SU-DHL-6 (cell line): ENCODE data around the gene HAVCR1.

ENCODE experiments used
- H2AFZ ChIP-seq: fragments of 200-600 bp; sonication (generic); 2 replicates; pipeline ENCODE4 v1.6.1; 2014; ENCODE audit warnings: low read depth, mild to moderate bottlenecking, moderate library complexity, mixed read lengths, antibody characterized with exemption, low read length; ENCODE audit not compliant: severe bottlenecking
- H3F3A ChIP-seq: fragments of 200-600 bp; shearing (Covaris generic); 2 replicates; pipeline ENCODE4 v1.6.0; 2016; ENCODE audit warnings: antibody characterized with exemption, mild to moderate bottlenecking; ENCODE audit not compliant: insufficient read depth
- H3K27ac ChIP-seq: fragments of 200-600 bp; sonication (generic); 2 replicates; pipeline ENCODE4 v1.5.1; 2016; ENCODE audit warnings: low read depth, mild to moderate bottlenecking, low read length, moderate library complexity, mixed read lengths
- H3K27me3 ChIP-seq: fragments of 200-600 bp; sonication (generic), shearing (Covaris generic); 2 replicates; pipeline ENCODE4 v1.6.0; 2014; ENCODE audit warnings: mild to moderate bottlenecking, low read length
- H3K36me3 ChIP-seq: fragments of 200-600 bp; sonication (generic); 2 replicates; pipeline ENCODE4 v1.6.1; 2014; ENCODE audit warnings: mild to moderate bottlenecking, low read length, mixed read lengths
- H3K4me2 ChIP-seq: fragments of 300-600, 200-600 bp; shearing (Covaris generic), sonication (generic); 2 replicates; pipeline ENCODE4 v1.6.0; 2014; ENCODE audit warnings: low read length, low read depth, mild to moderate bottlenecking; ENCODE audit not compliant: poor library complexity, severe bottlenecking
- H3K4me3 ChIP-seq: fragments of 200-600 bp; sonication (generic); 2 replicates; pipeline ENCODE4 v1.5.1; 2014; ENCODE audit warnings: antibody characterized with exemption, low read length, mild to moderate bottlenecking, mixed read lengths; ENCODE audit not compliant: insufficient read depth, poor library complexity, severe bottlenecking
- H3K79me2 ChIP-seq: fragments of 200-600 bp; sonication (generic); 2 replicates; pipeline ENCODE4 v1.6.1; 2014; ENCODE audit warnings: mild to moderate bottlenecking, low read length, moderate library complexity; ENCODE audit not compliant: insufficient read depth
- H3K9ac ChIP-seq: fragments of 200-600 bp; sonication (generic); 2 replicates; pipeline ENCODE4 v1.7.0; 2014; ENCODE audit warnings: mild to moderate bottlenecking, low read length
- H3K9me2 ChIP-seq: fragments of 200-600 bp; sonication (generic); replicated peaks from 2 replicates; pipeline ENCODE4 v1.6.1; 2014; ENCODE audit warnings: low read length; ENCODE audit not compliant: insufficient read depth
- H3K9me3 ChIP-seq: fragments of 200-600 bp; sonication (generic); 2 replicates; pipeline ENCODE4 v1.6.1; 2014; ENCODE audit warnings: low read length, mixed read lengths; ENCODE audit not compliant: insufficient read depth
- H4K20me1 ChIP-seq: fragments of 200-600 bp; sonication (generic); 2 replicates; pipeline ENCODE4 v1.6.1; 2014; ENCODE audit warnings: low read depth, mild to moderate bottlenecking, antibody characterized with exemption, low read length, moderate library complexity, mixed read lengths
- EZH2phosphoT487 ChIP-seq: fragments of 200-600 bp; sonication (generic), shearing (Covaris generic); conservative IDR thresholded peaks from 2 replicates; pipeline ENCODE4 v1.6.1; 2018; ENCODE audit warnings: mild to moderate bottlenecking, antibody characterized with exemption, low read length, moderate library complexity, mixed read lengths
- TF ChIP-seq, protein P1 (sequence below): fragments of 200-600 bp; sonication (generic); IDR thresholded peaks from one replicate; pipeline ENCODE4 v1.5.1; 2017; ENCODE audit warnings: antibody characterized with exemption, mild to moderate bottlenecking, low read length, moderate library complexity; ENCODE audit not compliant: insufficient read depth, poor library complexity, severe bottlenecking

The HAVCR1 gene

DNA sequence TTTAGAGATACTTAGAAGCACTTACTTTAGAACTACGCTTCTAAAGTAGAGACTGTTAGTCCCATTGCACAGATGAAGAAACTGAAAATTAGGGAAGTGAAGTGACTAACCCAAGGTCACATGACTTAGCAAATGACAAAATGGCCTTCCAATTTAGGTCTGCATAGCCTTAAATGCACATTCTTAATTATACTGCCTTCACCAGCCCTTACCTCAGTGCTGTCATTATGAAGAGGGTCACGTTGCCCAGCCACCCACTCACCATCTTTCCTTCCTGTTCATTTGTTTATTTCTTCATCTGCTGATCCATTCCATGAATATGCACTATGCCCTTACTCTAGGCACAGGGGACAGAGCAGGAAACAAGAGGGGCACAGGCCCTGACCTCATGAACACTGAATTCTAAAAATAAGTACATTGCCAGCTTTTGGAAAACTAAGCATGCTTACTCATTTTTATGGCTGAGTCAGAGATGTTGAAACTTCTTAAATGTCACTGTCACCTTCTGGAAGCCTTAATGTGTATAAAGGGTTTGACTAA, 41.3 kb upstream of the HAVCR1 start:
- Histone ChIP-seq H3K36me3 (no peaks in the 10 kb centered on the region), H3K79me2 (no peaks in the 10 kb centered on the region), H3K9me2 (no peaks in the 10 kb centered on the region), H2AFZ (no peak overlapping the region), H3F3A (no peaks in the 10 kb centered on the region), H3K4me3 (no peak overlapping the region), H3K27me3 (no peaks in the 10 kb centered on the region), H3K9ac (no peak overlapping the region), H3K27ac (no peak overlapping the region), H3K9me3 (no peaks in the 10 kb centered on the region), H4K20me1 (no peaks in the 10 kb centered on the region), H3K4me2 (no peak overlapping the region)
- TF ChIP-seq EZH2phosphoT487, result no peak
- TF ChIP-seq, protein P1, sequence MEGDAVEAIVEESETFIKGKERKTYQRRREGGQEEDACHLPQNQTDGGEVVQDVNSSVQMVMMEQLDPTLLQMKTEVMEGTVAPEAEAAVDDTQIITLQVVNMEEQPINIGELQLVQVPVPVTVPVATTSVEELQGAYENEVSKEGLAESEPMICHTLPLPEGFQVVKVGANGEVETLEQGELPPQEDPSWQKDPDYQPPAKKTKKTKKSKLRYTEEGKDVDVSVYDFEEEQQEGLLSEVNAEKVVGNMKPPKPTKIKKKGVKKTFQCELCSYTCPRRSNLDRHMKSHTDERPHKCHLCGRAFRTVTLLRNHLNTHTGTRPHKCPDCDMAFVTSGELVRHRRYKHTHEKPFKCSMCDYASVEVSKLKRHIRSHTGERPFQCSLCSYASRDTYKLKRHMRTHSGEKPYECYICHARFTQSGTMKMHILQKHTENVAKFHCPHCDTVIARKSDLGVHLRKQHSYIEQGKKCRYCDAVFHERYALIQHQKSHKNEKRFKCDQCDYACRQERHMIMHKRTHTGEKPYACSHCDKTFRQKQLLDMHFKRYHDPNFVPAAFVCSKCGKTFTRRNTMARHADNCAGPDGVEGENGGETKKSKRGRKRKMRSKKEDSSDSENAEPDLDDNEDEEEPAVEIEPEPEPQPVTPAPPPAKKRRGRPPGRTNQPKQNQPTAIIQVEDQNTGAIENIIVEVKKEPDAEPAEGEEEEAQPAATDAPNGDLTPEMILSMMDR, result no peak

DNA sequence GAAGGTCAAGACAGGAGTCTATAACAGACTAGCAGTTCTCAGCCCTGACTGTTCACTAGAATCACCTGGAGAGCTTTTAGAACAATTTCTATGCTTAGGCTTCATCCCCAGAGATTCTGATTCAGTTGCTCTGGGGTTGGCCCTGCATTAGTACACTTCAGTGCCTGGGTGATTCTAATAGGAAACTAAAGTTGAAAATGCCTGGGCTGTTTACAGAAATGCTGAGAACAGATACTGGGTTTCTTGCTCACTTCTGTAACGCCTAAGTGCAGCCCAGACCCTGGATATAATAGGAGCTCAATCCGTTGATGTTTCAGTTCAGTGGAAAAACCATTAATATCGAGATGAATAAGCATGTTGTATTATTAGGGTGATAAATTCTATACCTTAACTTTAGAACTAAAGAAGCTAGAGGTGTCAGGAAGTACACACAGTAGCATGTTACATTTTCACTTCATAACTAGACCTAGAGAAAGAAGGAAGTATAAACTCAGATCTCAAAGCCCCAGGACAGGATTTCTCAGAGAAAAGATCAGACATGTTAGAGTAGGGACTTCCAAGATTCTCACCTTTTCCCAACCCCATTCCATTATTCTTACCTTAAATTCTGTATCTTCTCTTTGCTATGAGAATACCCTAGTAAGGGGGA, 29.6 kb upstream of the HAVCR1 start:
- Histone ChIP-seq H3K9me2 (no peaks in the 10 kb centered on the region), H3K27ac (no peak overlapping the region), H3K79me2 (no peaks in the 10 kb centered on the region), H3F3A (no peaks in the 10 kb centered on the region), H3K4me2 (no peak overlapping the region), H3K9me3 (no peaks in the 10 kb centered on the region), H2AFZ (no peak overlapping the region), H4K20me1 (no peaks in the 10 kb centered on the region), H3K9ac (no peak overlapping the region), H3K27me3 (no peaks in the 10 kb centered on the region), H3K36me3 (no peaks in the 10 kb centered on the region; the same call in 1 of the 2 replicates), H3K4me3 (no peak overlapping the region)
- TF ChIP-seq, protein P1, result no peak
- TF ChIP-seq EZH2phosphoT487, result no peak

DNA sequence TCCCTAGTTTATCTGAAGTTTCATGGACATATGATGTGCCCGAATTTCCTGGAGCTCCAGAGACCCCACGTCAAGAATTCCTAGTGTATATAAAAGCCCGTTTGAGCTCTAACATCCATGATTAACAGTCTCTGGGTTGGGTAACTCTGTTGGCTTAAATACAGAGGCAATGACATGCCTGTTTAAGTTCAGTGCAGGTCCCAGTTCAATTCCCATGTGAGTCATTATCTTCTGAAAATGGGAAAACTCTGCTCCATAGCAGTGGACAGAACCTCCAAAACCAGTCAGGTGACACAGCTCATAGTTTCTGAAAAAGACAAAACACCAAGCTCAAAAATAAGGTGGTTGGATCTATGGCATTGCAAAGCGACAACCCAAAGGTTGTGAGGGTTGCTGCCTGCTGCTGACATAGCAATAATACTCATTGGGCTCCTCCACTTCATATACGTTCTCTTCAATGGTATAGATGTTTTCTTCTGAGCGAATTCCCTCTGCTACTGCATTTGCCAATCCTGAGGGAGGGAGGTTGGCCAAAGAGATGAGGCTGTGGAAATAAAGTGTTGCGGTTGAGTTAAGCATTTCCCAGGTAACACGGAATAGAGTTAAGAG, 27.9 kb upstream of the HAVCR1 start:
- no peak overlapping the region for H3K4me3 ChIP-seq
- H3K27me3 ChIP-seq, result no peaks in the 10 kb centered on the region
- no peaks in the 10 kb centered on the region for H3F3A ChIP-seq
- no peaks in the 10 kb centered on the region for H4K20me1 ChIP-seq
- no peaks in the 10 kb centered on the region for H3K79me2 ChIP-seq
- no peak overlapping the region for H3K4me2 ChIP-seq
- H3K9me2 ChIP-seq, result no peaks in the 10 kb centered on the region
- TF ChIP-seq EZH2phosphoT487, result no peak
- TF ChIP-seq, protein P1, result no peak
- no peak overlapping the region for H2AFZ ChIP-seq
- H3K27ac ChIP-seq, result no peak overlapping the region
- no peaks in the 10 kb centered on the region; the same call in 1 of the 2 replicates for H3K36me3 ChIP-seq
- H3K9me3 ChIP-seq, result no peaks in the 10 kb centered on the region
- H3K9ac ChIP-seq, result no peak overlapping the region
